Breast epithelium (tissue), 4 donors: ENCODE results near the gene PTCD2. TPM values are rescaled to one million over a fixed set of nuclear protein-coding genes. Genes with fewer than 3 reads are reported as not detected.
A peak's percentile ranks its signal among the peaks of the same experiment; 100 is the strongest.

Source experiments
- DNase-seq, 2 donors: peaks; one replicate each; pipeline ENCODE4 v3.0.0-alpha.2; 2019; ENCODE audit warnings: low spot score in 2 of 2
- H3K27ac ChIP-seq, 2 donors: fragments of 200-600 bp; sonication (generic) in 1 of 2; one replicate each; pipeline ENCODE4 v1.5.1; 2016 to 2019; ENCODE audit warnings: mild to moderate bottlenecking in 1 of 2
- H3K27me3 ChIP-seq, 2 donors: fragments of 200-600 bp; sonication (generic) in 1 of 2; one replicate each; pipeline versions ENCODE4 v1.5.1 to v1.6.0; 2017 to 2019; ENCODE audit warnings: control low read depth in 1 of 2, mild to moderate bottlenecking in 1 of 2
- H3K36me3 ChIP-seq: fragments of 200-600 bp; one replicate; pipeline ENCODE4 v1.5.1; 2019
- H3K4me1 ChIP-seq, 2 donors: fragments of 200-600 bp; sonication (generic); one replicate each; pipeline ENCODE4 v1.5.1; 2016 to 2019; ENCODE audit warnings: control low read depth in 1 of 2
- H3K4me3 ChIP-seq, 3 donors: fragments of 200-600 bp; sonication (generic); 1 replicate in 2 of 3; 2 replicates in 1 of 3; pipeline ENCODE4 v1.5.1; 2016 to 2019; ENCODE audit warnings: mild to moderate bottlenecking in 3 of 3, moderate library complexity in 2 of 3
- H3K9me3 ChIP-seq, 2 donors: fragments of 200-600 bp; sonication (generic) in 1 of 2; one replicate each; pipeline ENCODE4 v1.5.1; 2016 to 2019; ENCODE audit warnings: control low read depth in 1 of 2
- POLR2A ChIP-seq: fragments of 450-650 bp; IDR thresholded peaks from one replicate; pipeline ENCODE4 v1.6.1; 2016; ENCODE audit warnings: antibody characterized with exemption, mild to moderate bottlenecking, moderate library complexity
- POLR2AphosphoS5 ChIP-seq, 3 donors: sonication (generic); formaldehyde crosslinking; IDR thresholded peaks; one replicate each; pipeline ENCODE4 v1.6.1; 2017; ENCODE audit warnings: antibody characterized with exemption in 3 of 3
- intact Hi-C: fragments of 100-400 bp; cut with DNase I; formaldehyde crosslinking; loops from one replicate; pipeline ENCODE4 v1.15.1; 2023; ENCODE audit warnings: low total_unique reads
- total RNA-seq, 3 donors: library from RNA; depleted of rRNA; stranded (reverse); fragments of >200 nt; gene quantifications; one replicate each; pipeline ENCODE4 v1.1.0, GENCODE V29; 2016
- TF ChIP-seq, protein P1 (sequence below), 3 donors: fragments of 450-650 bp; IDR thresholded peaks; one replicate each; pipeline ENCODE4 v1.5.1; 2016 to 2017; ENCODE audit warnings: antibody characterized with exemption in 3 of 3, mild to moderate bottlenecking in 3 of 3, moderate library complexity in 3 of 3

Gene PTCD2
- total RNA-seq, 3 donors from 2014 or later: 5.6 to 10.1 (median 7.5) TPM

DNA sequence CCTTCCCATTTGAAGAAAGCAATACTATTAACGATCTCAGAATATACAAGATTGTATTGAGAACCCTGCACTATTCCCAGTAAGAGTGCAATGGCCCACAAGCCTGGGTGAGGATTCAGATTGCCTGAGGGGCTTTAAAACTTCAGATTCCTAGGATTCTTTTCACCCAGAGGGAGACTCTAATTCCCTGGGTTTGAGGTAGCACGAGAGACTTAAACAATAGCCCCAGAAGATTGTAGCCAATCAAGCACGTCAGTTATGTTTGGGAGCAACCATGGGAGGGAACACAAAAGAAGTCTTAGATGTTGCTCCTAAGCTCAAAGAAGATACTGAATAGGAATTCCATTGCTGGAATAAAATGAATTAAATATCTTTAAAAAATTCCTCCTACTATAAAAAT is 18.0 kb upstream of the PTCD2 start:
- H3K36me3 ChIP-seq: no peaks in the 10 kb centered on the region
- TF ChIP-seq POLR2A (no peak), POLR2AphosphoS5 (IDR thresholded peaks at IDR 0.05) (no peak)
- TF ChIP-seq, protein P1, sequence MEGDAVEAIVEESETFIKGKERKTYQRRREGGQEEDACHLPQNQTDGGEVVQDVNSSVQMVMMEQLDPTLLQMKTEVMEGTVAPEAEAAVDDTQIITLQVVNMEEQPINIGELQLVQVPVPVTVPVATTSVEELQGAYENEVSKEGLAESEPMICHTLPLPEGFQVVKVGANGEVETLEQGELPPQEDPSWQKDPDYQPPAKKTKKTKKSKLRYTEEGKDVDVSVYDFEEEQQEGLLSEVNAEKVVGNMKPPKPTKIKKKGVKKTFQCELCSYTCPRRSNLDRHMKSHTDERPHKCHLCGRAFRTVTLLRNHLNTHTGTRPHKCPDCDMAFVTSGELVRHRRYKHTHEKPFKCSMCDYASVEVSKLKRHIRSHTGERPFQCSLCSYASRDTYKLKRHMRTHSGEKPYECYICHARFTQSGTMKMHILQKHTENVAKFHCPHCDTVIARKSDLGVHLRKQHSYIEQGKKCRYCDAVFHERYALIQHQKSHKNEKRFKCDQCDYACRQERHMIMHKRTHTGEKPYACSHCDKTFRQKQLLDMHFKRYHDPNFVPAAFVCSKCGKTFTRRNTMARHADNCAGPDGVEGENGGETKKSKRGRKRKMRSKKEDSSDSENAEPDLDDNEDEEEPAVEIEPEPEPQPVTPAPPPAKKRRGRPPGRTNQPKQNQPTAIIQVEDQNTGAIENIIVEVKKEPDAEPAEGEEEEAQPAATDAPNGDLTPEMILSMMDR (IDR thresholded peaks at IDR 0.05): no peak
- no peaks in the 10 kb centered on the region for H3K27me3 ChIP-seq
- H3K4me3 ChIP-seq: no peak overlapping the region
- no peak for DNase-seq
- intact Hi-C loops: loop anchor here (5.0 kb wide), 1 partner anchor 790 kb away; no protein-coding TSS in a partner anchor
- no peak overlapping the region for H3K27ac ChIP-seq
- no peaks in the 10 kb centered on the region for H3K4me1 ChIP-seq
- no peaks in the 10 kb centered on the region for H3K9me3 ChIP-seq

DNA sequence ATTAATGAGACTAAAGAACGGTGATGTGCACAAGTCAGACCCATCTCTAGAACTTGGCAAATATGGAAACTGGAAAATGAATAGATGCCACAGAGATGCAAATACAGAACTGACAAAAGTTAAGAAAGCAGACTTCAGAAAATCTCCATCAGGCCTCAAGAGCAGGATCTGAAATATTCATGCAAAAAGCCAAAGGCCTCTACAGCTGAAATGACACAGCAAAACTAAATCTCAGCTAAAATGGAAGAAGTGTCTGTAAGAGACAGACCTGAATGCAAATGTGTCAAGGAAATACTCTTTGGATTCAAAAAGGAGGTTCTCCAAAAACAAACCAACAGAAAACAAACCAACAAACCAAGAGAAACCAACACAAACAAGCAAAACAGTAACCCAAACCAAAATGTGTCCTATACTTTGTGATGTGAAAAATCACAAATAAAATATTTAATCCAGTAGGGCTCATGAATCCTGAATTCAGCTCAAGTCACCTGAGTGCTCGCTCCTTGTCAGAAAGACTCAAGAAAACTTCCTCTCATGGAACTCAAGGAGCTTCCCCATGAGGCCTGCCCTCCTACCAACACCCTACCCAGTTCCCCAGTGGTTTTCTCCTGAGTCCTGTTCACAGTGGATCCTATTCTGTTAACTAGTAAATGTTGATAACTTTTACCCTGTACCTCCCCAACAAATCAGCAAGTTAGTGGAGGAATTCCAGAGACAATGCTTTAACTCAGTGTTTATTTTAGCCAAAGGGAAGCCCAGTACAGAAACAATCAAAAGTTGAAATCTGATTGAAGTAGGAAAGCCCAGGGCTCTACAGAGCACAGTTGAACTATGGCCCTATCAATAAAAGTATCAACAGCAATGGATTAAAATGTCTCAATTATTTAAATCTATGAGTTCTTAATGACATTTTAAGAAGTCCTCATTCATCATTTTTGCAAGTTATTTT is 14.7 kb upstream of the PTCD2 start:
- intact Hi-C loops: no loop called here
- TF ChIP-seq, protein P1 (IDR thresholded peaks at IDR 0.05): no peak
- no peak for TF ChIP-seq POLR2A
- TF ChIP-seq POLR2AphosphoS5 (IDR thresholded peaks at IDR 0.05): no peak
- Histone ChIP-seq H3K9me3 (no peaks in the 10 kb centered on the region), H3K27ac (peak overlapping the region in 1 of 2 donors; percentile 21), H3K27me3 (no peaks in the 10 kb centered on the region), H3K36me3 (no peaks in the 10 kb centered on the region), H3K4me1 (no peaks in the 10 kb centered on the region), H3K4me3 (no peak overlapping the region)
- DNase-seq: no peak

DNA sequence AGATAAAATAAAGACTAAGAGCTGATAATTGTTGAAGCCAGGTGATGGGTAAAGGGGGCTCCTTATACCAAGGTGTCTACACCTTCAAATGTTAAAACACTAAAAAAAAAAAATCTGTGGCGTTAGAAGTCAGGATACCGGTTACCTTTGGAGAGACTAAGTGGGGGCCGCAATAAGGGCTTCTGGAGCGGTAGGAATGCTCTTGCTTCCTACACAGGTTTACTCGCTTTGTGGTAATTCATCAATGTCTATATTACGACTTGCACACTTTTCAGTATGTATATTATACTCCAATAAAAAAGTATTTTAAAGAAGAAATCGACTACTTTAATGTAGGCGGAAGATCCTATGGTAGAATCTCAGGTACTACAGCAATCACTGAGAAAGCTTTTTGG is 12.6 kb upstream of the PTCD2 start:
- intact Hi-C loops: no loop called here
- Histone ChIP-seq H3K27me3 (no peaks in the 10 kb centered on the region), H3K36me3 (no peaks in the 10 kb centered on the region), H3K4me3 (peak overlapping the region; percentile 58 to 76 (median 76)), H3K9me3 (no peaks in the 10 kb centered on the region), H3K27ac (peak overlapping the region; percentile 93 to 98), H3K4me1 (no peaks in the 10 kb centered on the region)
- no peak for TF ChIP-seq POLR2AphosphoS5 (IDR thresholded peaks at IDR 0.05)
- TF ChIP-seq, protein P1 (IDR thresholded peaks at IDR 0.05): no peak
- TF ChIP-seq POLR2A: no peak
- DNase-seq: no peak

DNA sequence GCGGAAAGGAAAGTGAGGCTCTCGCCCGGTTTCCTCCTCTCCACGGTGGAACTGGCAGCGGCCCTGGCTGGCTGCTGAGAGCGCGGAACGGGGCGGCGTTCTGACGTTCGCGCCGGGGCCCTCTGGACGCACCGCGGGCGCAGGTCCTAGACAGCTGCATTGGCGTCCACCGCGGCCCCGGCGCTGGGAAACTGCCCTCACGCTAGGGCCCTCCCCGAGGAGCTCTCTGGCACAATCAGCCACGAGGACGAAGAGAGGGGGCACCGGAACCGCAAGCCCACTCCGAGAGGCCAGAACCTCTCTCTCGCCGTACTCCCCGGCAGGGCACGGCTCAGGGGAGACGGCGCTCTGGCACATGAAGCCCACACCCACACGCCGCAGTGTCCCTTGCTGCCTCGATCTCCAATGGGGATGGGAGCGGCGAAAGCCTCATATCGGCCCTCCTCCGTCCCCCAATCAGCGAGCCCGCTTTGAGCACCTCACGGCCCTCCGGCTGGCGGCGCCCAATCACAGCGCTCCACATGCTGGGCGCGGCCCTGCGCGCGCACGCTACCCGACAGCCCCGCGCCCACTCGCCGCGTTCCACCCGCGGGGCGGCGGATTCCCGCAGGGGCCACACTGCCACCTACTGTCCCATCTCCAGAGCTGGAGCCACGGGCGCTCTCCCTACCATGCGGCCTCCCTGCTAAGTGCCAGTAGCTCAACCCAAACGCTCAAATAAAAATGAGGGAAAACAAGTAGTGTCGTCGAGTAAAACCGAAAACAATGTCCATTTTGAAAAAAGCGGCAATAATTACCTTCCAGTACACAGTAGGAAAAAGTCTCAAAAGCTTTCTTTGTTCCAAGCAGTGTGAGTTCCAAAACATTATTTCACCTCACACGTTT is 12.0 kb upstream of the PTCD2 start:
- Histone ChIP-seq H3K27me3 (no peaks in the 10 kb centered on the region), H3K27ac (peak overlapping the region; percentile 93 to 98), H3K9me3 (no peaks in the 10 kb centered on the region), H3K4me3 (peak overlapping the region; percentile 58 to 76 (median 76)), H3K36me3 (no peaks in the 10 kb centered on the region), H3K4me1 (no peaks in the 10 kb centered on the region)
- intact Hi-C loops: no loop called here
- TF ChIP-seq, protein P1 (IDR thresholded peaks at IDR 0.05): peak; percentile 90 to 95 (median 93)
- TF ChIP-seq POLR2AphosphoS5 (IDR thresholded peaks at IDR 0.05): peak; percentile 83 to 94 (median 94)
- peak; percentile 57 for TF ChIP-seq POLR2A
- peak; percentile 97 to 98 for DNase-seq
